Measurements from ENCODE around the gene GABRA4.

Gene GABRA4

DNA sequence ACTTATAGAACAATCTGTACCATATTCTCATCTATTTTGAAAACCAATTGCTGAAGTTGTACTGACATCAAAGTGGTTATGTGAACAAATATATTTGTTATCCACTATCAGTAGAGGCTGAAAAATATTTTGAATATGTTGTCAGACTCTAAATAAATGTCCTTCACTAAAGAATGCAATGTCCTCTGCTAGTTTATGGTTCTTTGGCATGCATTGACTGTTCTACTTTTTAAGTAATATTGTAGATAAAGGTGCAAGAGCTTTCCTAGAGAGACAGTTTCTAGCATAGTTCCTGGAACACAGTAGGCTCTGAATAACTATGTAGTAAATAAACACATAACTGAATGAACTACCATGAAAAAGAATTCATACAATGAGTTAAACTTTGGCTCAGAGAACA, 66.2 kb downstream of the GABRA4 start:
- DNase-seq (ENCODE audit: low spot score): no peak

DNA sequence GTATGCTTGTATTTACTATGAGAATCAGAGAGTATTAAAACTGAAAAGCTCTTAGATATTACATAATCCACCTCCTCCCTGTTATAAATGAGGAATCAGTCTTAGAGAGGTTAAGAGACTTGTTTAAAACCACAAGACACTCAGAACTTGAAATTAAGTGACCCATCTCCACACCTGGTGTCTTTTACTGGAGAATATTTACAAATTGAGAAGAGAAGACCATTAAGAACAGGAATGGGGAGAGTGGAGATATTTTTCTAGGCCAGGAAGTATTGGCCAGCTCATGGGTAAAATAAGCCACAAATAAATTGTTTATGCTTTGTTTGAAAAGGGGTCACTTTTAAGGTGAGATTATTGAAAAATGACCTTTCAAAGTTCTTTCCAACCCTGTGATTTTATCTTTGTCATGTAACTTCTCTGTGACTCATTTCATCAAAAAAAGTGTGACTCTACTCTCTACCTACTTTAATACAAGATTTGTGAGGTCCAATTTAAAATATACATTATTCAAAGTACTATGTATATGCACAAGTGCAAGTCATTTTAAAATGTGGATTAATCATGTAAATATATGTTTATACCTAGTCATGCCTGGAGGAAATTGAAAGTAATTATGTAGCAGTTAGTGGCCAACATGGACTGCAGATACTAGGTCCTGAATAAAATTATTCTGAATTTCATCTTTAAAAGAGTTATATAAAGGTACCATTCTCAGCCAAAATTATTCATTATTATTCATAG, 68.4 kb downstream of the GABRA4 start:
- DNase-seq (ENCODE audit: low spot score): no peak

DNA sequence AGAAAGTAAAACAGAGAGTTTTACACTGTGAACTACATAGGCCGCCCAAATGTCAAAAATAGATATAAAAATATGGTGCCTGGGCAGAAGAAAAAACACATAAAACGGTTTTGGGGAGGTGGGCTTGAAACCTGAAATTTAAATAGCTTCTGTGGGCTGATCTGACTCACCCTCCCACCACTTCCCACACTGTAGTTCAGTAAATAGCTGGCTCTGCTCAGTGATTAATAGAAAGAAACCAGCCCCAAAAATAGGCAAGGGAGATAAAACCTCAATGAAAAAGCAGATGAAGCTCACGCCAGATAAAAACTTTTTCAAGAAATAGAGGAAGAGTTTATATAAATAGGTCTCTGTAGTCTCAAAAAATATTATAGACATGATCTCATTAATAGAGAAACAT, 71.2 kb downstream of the GABRA4 start:
- no peak for DNase-seq (ENCODE audit: low spot score)

DNA sequence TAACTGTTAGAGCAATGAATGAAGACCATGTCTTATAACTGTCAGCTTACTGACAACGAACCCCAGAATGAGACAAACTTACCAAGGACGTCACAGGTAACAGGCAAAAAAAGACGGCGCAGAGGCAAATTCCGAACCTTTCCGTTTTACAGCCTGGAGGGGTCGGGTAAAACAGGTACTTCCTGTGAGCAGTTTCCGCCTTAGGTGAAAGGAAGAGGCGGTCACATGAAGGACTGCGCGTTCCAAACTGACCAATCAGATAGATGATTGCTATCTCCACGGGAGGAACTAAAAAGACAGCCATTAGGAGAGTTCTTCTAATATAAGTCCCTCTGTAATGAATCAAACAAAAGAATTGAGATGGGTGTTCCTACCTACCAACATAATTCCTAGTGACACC, 84.3 kb downstream of the GABRA4 start, which contains the start of gene COX7B2:
Gene COX7B2 (minus strand): TSS at position 168 of the 400 bp plus-strand sequence. CDS start 174,053 bp downstream, outside the sequence.
- no peak for DNase-seq (ENCODE audit: low spot score)

DNA sequence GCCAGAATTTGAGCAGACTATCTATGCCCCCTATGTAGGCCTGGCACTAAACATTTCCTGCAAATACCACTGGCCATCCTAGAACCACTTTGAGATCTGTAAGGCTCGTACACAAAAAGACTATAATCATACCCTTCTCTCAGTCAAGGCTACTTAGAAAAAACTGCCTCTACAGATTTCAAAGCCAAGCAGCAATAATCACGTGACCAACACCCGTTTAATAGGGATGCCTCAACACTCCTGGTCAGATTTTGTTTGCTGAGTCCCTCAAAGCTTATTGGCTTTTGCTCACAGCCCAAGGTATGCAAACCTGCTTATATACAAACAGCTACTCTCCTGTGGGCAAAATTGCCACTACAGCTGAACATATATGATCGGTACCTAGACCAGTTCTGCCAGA, 85.2 kb downstream of the GABRA4 start:
- DNase-seq (ENCODE audit: low spot score): no peak

DNA sequence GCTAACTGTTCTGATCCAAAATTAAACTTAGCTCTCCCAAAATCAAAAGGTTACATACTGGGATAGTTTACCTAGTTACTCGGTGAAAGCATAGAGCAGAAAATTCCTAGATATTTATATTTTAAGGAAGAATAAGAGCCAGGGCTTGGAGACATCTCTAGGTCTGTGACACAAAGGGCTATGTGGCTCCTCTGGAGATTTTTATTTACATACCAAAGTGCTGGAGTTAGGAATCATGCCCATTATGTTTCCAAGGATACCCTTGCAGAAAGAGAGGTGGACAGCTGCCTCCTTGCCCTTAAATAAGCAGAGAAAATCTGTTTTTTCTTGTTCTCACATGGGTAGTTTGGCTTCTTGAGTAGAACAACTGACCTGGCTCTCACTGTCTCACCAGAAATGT, 93.3 kb downstream of the GABRA4 start:
- DNase-seq (ENCODE audit: low spot score): no peak

DNA sequence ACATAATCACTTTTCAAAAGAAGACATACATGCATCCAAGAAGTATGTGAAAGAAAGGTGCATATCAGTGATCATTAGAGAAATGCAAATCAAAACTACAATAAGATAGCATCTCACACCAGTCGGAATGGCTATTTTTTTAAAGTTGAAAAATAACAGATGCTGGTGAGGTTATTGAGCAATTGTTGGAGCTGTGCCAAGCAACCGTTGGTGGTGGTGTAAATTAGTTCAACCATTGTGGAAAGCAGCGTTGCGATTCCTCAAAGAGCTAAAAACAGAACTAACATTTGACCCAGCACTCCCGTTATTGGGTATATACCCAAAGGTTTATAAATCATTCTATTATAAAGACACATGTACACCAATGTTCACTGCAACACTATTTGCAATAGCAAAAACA, 98.6 kb downstream of the GABRA4 start:
- DNase-seq (ENCODE audit: low spot score): no peak

DNA sequence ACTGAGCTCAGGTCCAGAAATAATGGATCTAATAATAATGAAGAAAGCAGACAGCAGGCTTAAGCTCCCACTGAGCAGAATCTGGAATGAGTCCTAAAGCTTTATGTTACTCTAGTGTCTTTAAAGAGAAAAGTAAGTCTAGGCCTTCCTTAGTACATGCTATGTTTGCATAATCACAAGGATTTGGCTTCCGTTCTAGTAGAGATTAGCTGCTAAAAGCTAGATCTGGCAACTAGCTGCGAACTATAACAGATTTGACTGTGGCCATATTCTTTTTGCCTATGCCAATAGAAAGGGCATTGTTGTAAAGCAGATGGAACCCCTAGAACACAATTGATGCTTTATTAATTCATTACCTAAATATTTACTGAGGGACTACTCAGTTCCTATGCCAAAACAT, 103.3 kb downstream of the GABRA4 start:
- DNase-seq (ENCODE audit: low spot score): no peak

DNA sequence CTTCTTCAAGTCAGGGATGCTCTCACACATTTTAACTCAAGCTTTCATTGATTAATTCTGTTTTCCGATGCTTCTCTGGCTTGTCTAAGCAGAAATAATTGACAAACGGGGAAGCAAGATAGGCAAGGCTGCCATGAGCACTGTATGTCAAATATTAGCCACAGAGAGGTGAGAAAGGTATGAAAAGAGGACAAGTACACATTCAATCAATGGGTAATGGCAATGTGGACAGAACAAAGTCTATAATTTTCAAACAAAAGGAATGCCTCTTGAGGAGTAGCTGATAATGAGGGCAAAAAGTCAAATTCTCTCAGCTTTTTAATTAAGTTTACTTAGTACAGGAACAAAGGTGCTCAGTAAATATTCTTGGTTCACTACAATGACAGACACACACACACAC, 104.0 kb downstream of the GABRA4 start:
- DNase-seq (ENCODE audit: low spot score): no peak

DNA sequence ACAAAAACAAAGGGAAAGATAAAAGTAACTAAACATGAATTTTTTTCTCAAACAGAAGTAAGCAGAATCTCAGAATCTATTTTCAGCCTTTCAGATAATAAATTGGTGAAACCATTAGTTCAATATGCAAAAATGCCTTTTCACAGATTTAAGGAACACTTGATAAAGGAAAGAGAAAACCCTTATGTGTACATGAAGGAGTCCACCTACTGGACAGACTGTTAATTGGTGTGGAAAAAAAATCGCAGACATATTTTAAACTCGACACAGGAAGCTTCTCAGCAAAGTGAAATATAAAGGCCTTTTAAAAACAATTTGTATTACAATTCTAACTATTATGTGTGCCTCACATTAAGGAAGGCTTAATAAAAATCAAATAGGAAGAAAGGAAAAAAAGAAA, 106.7 kb downstream of the GABRA4 start:
- DNase-seq (ENCODE audit: low spot score): no peak

DNA sequence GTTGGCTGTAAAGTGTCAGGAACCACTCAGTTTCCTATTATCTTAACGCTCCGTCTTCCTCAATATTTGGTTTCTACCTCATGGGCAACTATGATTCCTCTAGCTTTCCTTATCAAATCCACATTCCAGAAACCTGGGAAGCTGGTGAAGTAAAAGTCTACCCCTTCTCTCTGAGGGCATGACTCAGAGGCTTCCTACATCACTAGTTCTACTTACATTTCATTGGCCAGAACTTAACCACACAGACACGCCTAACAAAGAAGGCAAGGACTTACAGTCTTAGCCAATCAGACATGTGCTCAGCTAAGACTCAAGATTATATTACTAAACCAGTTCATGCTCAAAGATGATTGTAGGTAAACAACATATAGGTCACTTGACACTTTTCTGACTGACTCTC, 114.7 kb downstream of the GABRA4 start:
- DNase-seq (ENCODE audit: low spot score): no peak

DNA sequence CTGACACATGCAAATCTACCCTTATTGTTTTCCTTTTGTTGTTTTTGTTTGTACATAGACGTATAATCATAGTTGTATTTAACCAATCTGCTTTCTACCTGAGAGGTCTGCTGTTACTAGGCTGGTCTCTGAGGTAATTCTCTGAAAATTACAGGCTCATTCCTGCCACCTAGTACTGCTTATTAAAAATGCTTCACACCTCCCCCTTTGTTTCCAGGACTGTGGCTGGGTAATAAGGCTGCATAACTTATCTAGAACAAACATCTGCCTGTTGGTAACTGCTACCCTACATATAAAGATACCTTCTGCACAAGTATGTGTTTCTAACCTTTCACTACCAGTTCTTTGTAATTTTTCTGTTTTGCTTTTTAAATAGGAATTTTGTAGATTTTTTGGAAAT, 118.6 kb downstream of the GABRA4 start:
- no peak for DNase-seq (ENCODE audit: low spot score)

DNA sequence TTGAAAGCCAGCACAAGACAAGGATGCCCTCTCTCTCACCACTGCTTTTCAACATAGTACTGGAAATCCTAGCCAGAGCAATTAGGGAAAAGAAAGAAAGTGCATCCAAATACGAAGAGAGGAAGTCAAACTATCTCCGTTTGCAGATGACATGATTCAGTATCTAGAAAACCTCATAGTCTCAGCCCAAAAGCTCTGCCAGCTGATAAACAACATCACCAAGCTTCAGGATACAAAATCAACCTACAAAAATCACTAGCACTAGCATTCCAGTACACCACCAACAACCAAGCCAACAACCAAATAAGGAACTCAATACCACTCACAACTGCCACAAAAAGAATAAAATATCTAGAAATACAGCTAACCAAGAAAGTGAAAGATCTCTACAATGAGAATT, 123.0 kb downstream of the GABRA4 start:
- no peak for DNase-seq (ENCODE audit: low spot score)
